IMR-90 (cell line): ENCODE measurements around the gene CDH23. TPM values are rescaled to one million over a fixed set of nuclear protein-coding genes. Genes with fewer than 3 reads are reported as not detected.

Experiments used
- ATAC-seq: fragments of 200-7000 bp; cut with Tn5 transposase; 2 replicates; pipeline ENCODE4 v1.9.1; 2020; ENCODE audit warnings: low read depth, mild to moderate bottlenecking, moderate library complexity
- BruUV-seq: library from RNA; stranded (reverse); fragments of 400-500 nt; replicated peaks from 2 replicates; lab custom pipeline; 2021; lab: Mats Ljungman, UMichigan
- CTCF ChIA-PET: fragments of 300-600 bp; formaldehyde crosslinking; extraction: SDS; loops from one replicate; lab custom pipeline; 2021; ENCODE audit warnings: antibody characterized with exemption; lab: Yijun Ruan, JAX
- POLR2A ChIA-PET: fragments of 300-600 bp; sonication (Branson Sonifier 250); formaldehyde crosslinking; loops from one replicate; lab custom pipeline; 2022; ENCODE audit warnings: antibody characterized with exemption; ENCODE audit not compliant: unreplicated experiment; lab: Charles Lee
- DNase-seq: peaks from one replicate; pipeline ENCODE4 v3.0.0; 2013
- H2AFZ ChIP-seq: replicated peaks from 2 replicates; pipeline ENCODE3; 2013; ENCODE audit warnings: low read length, mild to moderate bottlenecking; ENCODE audit not compliant: poor library complexity
- H2AK5ac ChIP-seq: 2 replicates; pipeline ENCODE4 v1.6.1; 2013; ENCODE audit warnings: low read depth, low read length, inconsistent platforms
- H2AK9ac ChIP-seq: replicated peaks from 2 replicates; pipeline ENCODE3; 2013; ENCODE audit warnings: mild to moderate bottlenecking, low read depth, low read length, moderate library complexity; ENCODE audit not compliant: poor library complexity
- H2BK120ac ChIP-seq: 2 replicates; pipeline ENCODE4 v1.6.1; 2013; ENCODE audit warnings: low read depth, low read length, inconsistent platforms
- H2BK15ac ChIP-seq: 3 replicates; pipeline ENCODE4 v1.6.1; 2013; ENCODE audit warnings: low read depth, low read length, inconsistent platforms
- H2BK20ac ChIP-seq: 2 replicates; pipeline ENCODE4 v1.6.1; 2013; ENCODE audit warnings: low read depth, mild to moderate bottlenecking, inconsistent platforms, low read length, moderate library complexity
- H2BK5ac ChIP-seq: 2 replicates; pipeline ENCODE4 v1.6.1; 2013; ENCODE audit warnings: mild to moderate bottlenecking, low read depth, low read length, inconsistent platforms; ENCODE audit not compliant: poor library complexity, severe bottlenecking
- H3K14ac ChIP-seq: replicated peaks from 2 replicates; pipeline ENCODE4 v1.6.1; 2013; ENCODE audit warnings: low read depth, low read length, inconsistent platforms
- H3K18ac ChIP-seq: 2 replicates; pipeline ENCODE4 v1.6.1; 2013; ENCODE audit warnings: low read depth, low read length, control low read depth
- H3K23ac ChIP-seq: 2 replicates; pipeline ENCODE4 v1.6.1; 2013; ENCODE audit warnings: low read depth, low read length, inconsistent platforms
- H3K27ac ChIP-seq: 2 replicates; pipeline ENCODE4 v1.5.1; 2013; ENCODE audit warnings: mild to moderate bottlenecking, control low read depth, low read length; ENCODE audit not compliant: insufficient read depth
- H3K27me3 ChIP-seq: 2 replicates; pipeline ENCODE4 v1.6.1; 2013; ENCODE audit warnings: low read length; ENCODE audit not compliant: control insufficient read depth, insufficient read depth
- H3K36me3 ChIP-seq: 2 replicates; pipeline ENCODE4 v1.6.1; 2013; ENCODE audit warnings: low read length, mixed read lengths; ENCODE audit not compliant: control insufficient read depth, insufficient read depth
- H3K4ac ChIP-seq: 2 replicates; pipeline ENCODE4 v1.6.1; 2013; ENCODE audit warnings: low read depth, low read length, inconsistent platforms
- H3K4me1 ChIP-seq: 2 replicates; pipeline ENCODE4 v1.6.1; 2013; ENCODE audit warnings: low read length, mixed read lengths; ENCODE audit not compliant: control insufficient read depth, insufficient read depth
- H3K4me2 ChIP-seq: 2 replicates; pipeline ENCODE4 v1.6.1; 2013; ENCODE audit warnings: low read depth, mild to moderate bottlenecking, control low read depth, low read length, moderate library complexity
- H3K4me3 ChIP-seq: 2 replicates; pipeline ENCODE4 v1.5.1; 2013; ENCODE audit warnings: low read depth, mild to moderate bottlenecking, control low read depth, low read length, moderate library complexity; ENCODE audit not compliant: insufficient read depth
- H3K56ac ChIP-seq: 2 replicates; pipeline ENCODE4 v1.6.1; 2013; ENCODE audit warnings: low read length, inconsistent platforms; ENCODE audit not compliant: insufficient read depth; ENCODE audit errors: extremely low read depth
- H3K79me1 ChIP-seq, 2 experiments: 2 replicates each; pipeline ENCODE4 v1.6.1; 2013; ENCODE audit warnings: low read length in 2 of 2, inconsistent platforms in 1 of 2, low read depth in 1 of 2
- H3K9ac ChIP-seq: 2 replicates; pipeline ENCODE4 v1.6.1; 2013; ENCODE audit warnings: low read depth, low read length, control low read depth
- H3K9me1 ChIP-seq: 2 replicates; pipeline ENCODE4 v1.6.1; 2013; ENCODE audit warnings: low read length, inconsistent platforms; ENCODE audit not compliant: insufficient read depth
- H3K9me3 ChIP-seq: 2 replicates; pipeline ENCODE4 v1.6.1; 2013; ENCODE audit warnings: low read length; ENCODE audit not compliant: control insufficient read depth, insufficient read depth
- H4K20me1 ChIP-seq: 2 replicates; pipeline ENCODE4 v1.6.1; 2013; ENCODE audit warnings: low read length, inconsistent platforms; ENCODE audit not compliant: insufficient read depth
- H4K5ac ChIP-seq: 2 replicates; pipeline ENCODE4 v1.6.1; 2013; ENCODE audit warnings: mild to moderate bottlenecking, low read depth, low read length, control low read depth
- H4K8ac ChIP-seq, 2 experiments: 2 replicates each; pipeline ENCODE4 v1.6.1; 2013; ENCODE audit warnings: low read depth in 2 of 2, low read length in 2 of 2, control low read depth in 1 of 2, inconsistent platforms in 1 of 2
- H4K91ac ChIP-seq: 2 replicates; pipeline ENCODE4 v1.6.1; 2013; ENCODE audit warnings: low read depth, low read length, inconsistent platforms; ENCODE audit not compliant: insufficient read depth
- BHLHE40 ChIP-seq: fragments of 150-350 bp; IDR thresholded peaks from 2 replicates; pipeline ENCODE4 v1.6.1; 2016; ENCODE audit warnings: mild to moderate bottlenecking, low read depth, low read length
- CEBPB ChIP-seq: IDR thresholded peaks from 2 replicates; pipeline ENCODE4 v1.6.1; 2012; ENCODE audit warnings: low read depth, low read length, improper control_type of control experiment
- CHD1 ChIP-seq: IDR thresholded peaks from 2 replicates; pipeline ENCODE4 v1.6.1; 2012; ENCODE audit warnings: low read depth, low read length, improper control_type of control experiment
- ELK1 ChIP-seq: fragments of 150-350 bp; IDR thresholded peaks from 2 replicates; pipeline ENCODE4 v1.6.1; 2016; ENCODE audit warnings: low read depth, mild to moderate bottlenecking, low read length, moderate library complexity, borderline replicate concordance
- FOS ChIP-seq: fragments of 150-350 bp; IDR thresholded peaks from 2 replicates; pipeline ENCODE4 v1.6.1; 2016; ENCODE audit warnings: low read depth, low read length
- MAFK ChIP-seq: IDR thresholded peaks from 2 replicates; pipeline ENCODE4 v1.6.1; 2012; ENCODE audit warnings: low read depth, low read length, improper control_type of control experiment
- MAZ ChIP-seq: IDR thresholded peaks from 2 replicates; pipeline ENCODE4 v1.6.1; 2012; ENCODE audit warnings: low read depth, mild to moderate bottlenecking, low read length, improper control_type of control experiment, moderate library complexity, borderline replicate concordance
- MXI1 ChIP-seq: IDR thresholded peaks from 2 replicates; pipeline ENCODE4 v1.6.1; 2012; ENCODE audit warnings: low read depth, mild to moderate bottlenecking, low read length, moderate library complexity, borderline replicate concordance
- NFE2L2 ChIP-seq: fragments of 150-350 bp; IDR thresholded peaks from 2 replicates; pipeline ENCODE4 v1.6.1; 2016; ENCODE audit warnings: low read depth, mild to moderate bottlenecking, low read length
- POLR2A ChIP-seq: IDR thresholded peaks from 2 replicates; pipeline ENCODE4 v1.6.1; 2012; ENCODE audit warnings: mild to moderate bottlenecking, low read depth, low read length
- RAD21 ChIP-seq: IDR thresholded peaks from 2 replicates; pipeline ENCODE4 v1.6.1; 2012; ENCODE audit warnings: low read length, improper control_type of control experiment
- RCOR1 ChIP-seq: IDR thresholded peaks from 2 replicates; pipeline ENCODE4 v1.6.1; 2012; ENCODE audit warnings: mild to moderate bottlenecking, low read length, improper control_type of control experiment; ENCODE audit not compliant: insufficient replicate concordance
- RFX5 ChIP-seq: IDR thresholded peaks from 2 replicates; pipeline ENCODE4 v1.8.0; 2012; ENCODE audit warnings: low read depth, mild to moderate bottlenecking, low read length, moderate library complexity
- SMC3 ChIP-seq: fragments of 150-350 bp; IDR thresholded peaks from 2 replicates; pipeline ENCODE4 v1.6.1; 2016; ENCODE audit warnings: low read depth, mild to moderate bottlenecking, antibody characterized with exemption, low read length, moderate library complexity
- USF2 ChIP-seq: fragments of 150-350 bp; IDR thresholded peaks from 2 replicates; pipeline ENCODE4 v1.6.1; 2017; ENCODE audit warnings: mild to moderate bottlenecking, antibody characterized with exemption, low read length, low read depth
- WGBS, 2 experiments: methylation state at CpG; one replicate each; pipeline versions ENCODE4 v1.1.5 to v1.1.7; 2013; ENCODE audit warnings: missing lambda C conversion rate in 2 of 2; ENCODE audit not compliant: insufficient read length in 1 of 2; ENCODE audit errors: extremely low coverage in 2 of 2; 5-methylcytosine and 5-hydroxymethylcytosine counted together
- dilution Hi-C: fragments of 300-500 bp; cut with HindIII; formaldehyde crosslinking; loops from one replicate; pipeline ENCODE4 v1.14.3; 2018; ENCODE audit warnings: low sequenced_read_pairs; ENCODE audit not compliant: unreplicated experiment
- in situ Hi-C: fragments of 300-500 bp; cut with MboI; formaldehyde crosslinking; loops from 3 replicates; pipeline ENCODE4 v1.14.3; 2019; ENCODE audit warnings: low sequenced_read_pairs, inconsistent platforms, mixed read lengths
- intact Hi-C: fragments of 100-400 bp; cut with micrococcal nuclease; formaldehyde crosslinking; loops from 2 replicates; pipeline ENCODE4 v1.10.0; 2022
- polyA plus RNA-seq, 3 experiments: library from polyadenylated mRNA; depleted of rRNA; stranded (reverse); fragments of >200 nt; gene quantifications; 2 replicates each; pipeline ENCODE4 v1.2.3, GENCODE V29; 2012; ENCODE audit warnings: low replicate concordance in 1 of 3
- total RNA-seq: library from RNA; depleted of rRNA; stranded (reverse); fragments of >200 nt; gene quantifications from 2 replicates; pipeline ENCODE4 v1.2.3, GENCODE V29; 2012
- TF ChIP-seq, protein P1 (sequence below): conservative IDR thresholded peaks from 2 replicates; pipeline ENCODE4 v1.5.1; 2012; ENCODE audit warnings: mild to moderate bottlenecking, low read depth, low read length, improper control_type of control experiment

The CDH23 gene
- total and polyA plus RNA-seq, 2 of the 4 experiments (the other 2 are of a cell fraction) = under 0.01 to 0.03 TPM

- Histone ChIP-seq H2BK5ac (no peak overlapping the region), H2AFZ (no peak overlapping the region), H3K36me3 (no peaks in the 10 kb centered on the region), H3K79me1 (no peaks in the 10 kb centered on the region), H2BK120ac (no peak overlapping the region), H3K23ac (no peak overlapping the region), H3K4me2 (no peak overlapping the region), H2AK5ac (no peak overlapping the region), H2AK9ac (no peak overlapping the region), H3K14ac (no peak overlapping the region), H2BK15ac (no peak overlapping the region), H3K4me1 (no peaks in the 10 kb centered on the region), H3K18ac (no peak overlapping the region), H3K56ac (no peak overlapping the region), H3K4me3 (no peak overlapping the region), H4K8ac (no peak overlapping the region), H4K5ac (no peak overlapping the region), H3K4ac (no peak overlapping the region), H3K9me1 (0 out of 2 replicates have a peak, but pooled peaks cover 4% of the 10 kb centered on the region), H4K20me1 (no peaks in the 10 kb centered on the region), H3K27ac (no peak overlapping the region), H3K9me3 (no peaks in the 10 kb centered on the region), H2BK20ac (no peak overlapping the region), H3K9ac (no peak overlapping the region), H3K27me3 (peaks cover 22% of the 10 kb centered on the region), H4K91ac (no peak overlapping the region)
- TF ChIP-seq RFX5 (no peak), RAD21 (no peak), ELK1 (no peak), MAFK (no peak), POLR2A (no peak), FOS (no peak), CEBPB (no peak), NFE2L2 (no peak), USF2 (no peak), MAZ (no peak), RCOR1 (no peak), BHLHE40 (no peak), MXI1 (no peak), SMC3 (no peak), CHD1 (no peak)
- TF ChIP-seq, protein P1, sequence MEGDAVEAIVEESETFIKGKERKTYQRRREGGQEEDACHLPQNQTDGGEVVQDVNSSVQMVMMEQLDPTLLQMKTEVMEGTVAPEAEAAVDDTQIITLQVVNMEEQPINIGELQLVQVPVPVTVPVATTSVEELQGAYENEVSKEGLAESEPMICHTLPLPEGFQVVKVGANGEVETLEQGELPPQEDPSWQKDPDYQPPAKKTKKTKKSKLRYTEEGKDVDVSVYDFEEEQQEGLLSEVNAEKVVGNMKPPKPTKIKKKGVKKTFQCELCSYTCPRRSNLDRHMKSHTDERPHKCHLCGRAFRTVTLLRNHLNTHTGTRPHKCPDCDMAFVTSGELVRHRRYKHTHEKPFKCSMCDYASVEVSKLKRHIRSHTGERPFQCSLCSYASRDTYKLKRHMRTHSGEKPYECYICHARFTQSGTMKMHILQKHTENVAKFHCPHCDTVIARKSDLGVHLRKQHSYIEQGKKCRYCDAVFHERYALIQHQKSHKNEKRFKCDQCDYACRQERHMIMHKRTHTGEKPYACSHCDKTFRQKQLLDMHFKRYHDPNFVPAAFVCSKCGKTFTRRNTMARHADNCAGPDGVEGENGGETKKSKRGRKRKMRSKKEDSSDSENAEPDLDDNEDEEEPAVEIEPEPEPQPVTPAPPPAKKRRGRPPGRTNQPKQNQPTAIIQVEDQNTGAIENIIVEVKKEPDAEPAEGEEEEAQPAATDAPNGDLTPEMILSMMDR = no peak
- CTCF ChIA-PET = no interaction called here
- ATAC-seq (no peak), DNase-seq (no peak)
- POLR2A ChIA-PET = no interaction called here
- WGBS, 2 experiments = 84% methylated on average over 2 of the region's 7 CpGs; no CpG with 5 or more reads in 1 of the 2 experiments
- in situ Hi-C loops = no loop called here
- intact Hi-C loops = no loop called here
- dilution Hi-C loops = no loop called here
- BruUV-seq = no TSS peak
Observed at GRCh38 chr10:71595649-71596048, 198.9 kb downstream of the CDH23 start.
